Endothelial cell of umbilical vein (primary cell): Measurements from ENCODE around the gene PTPRD. TPM values are rescaled to one million over a fixed set of nuclear protein-coding genes. Genes with fewer than 3 reads are reported as not detected.

Experiments
- BruUV-seq: library from RNA; stranded (reverse); fragments of 400-500 nt; replicated peaks from 2 replicates; lab custom pipeline; 2021; lab: Mats Ljungman, UMichigan
- CTCF ChIA-PET: fragments of 300-600, 350-600 bp; sonication (Branson Sonifier 250); formaldehyde crosslinking; loops from one replicate; lab custom pipeline; 2021; ENCODE audit warnings: antibody characterized with exemption, inconsistent platforms; lab: Charles Lee
- POLR2A ChIA-PET: fragments of 300-600, 350-600 bp; sonication (Branson Sonifier 250); formaldehyde crosslinking; loops from one replicate; lab custom pipeline; 2021; ENCODE audit warnings: antibody characterized with exemption, inconsistent platforms; lab: Charles Lee
- DNase-seq: peaks from one replicate; pipeline ENCODE4 v3.0.0-alpha.2; 2011; ENCODE audit warnings: low read depth, low spot score
- FAIRE-seq: peaks from 2 replicates; lab custom pipeline; 2011; peaks lifted over from hg19 to GRCh38; lab: Jason Lieb, UNC
- H2AFZ ChIP-seq: 2 replicates; pipeline ENCODE4 v1.6.0; 2012; ENCODE audit warnings: low read depth, low read length, control low read depth, inconsistent platforms
- H3K27ac ChIP-seq: 2 replicates; pipeline ENCODE4 v1.5.1; 2011; ENCODE audit warnings: low read depth, mild to moderate bottlenecking, control low read depth, low read length, moderate library complexity; ENCODE audit not compliant: insufficient read depth
- H3K27me3 ChIP-seq, 2 experiments: 2 replicates each; pipeline versions ENCODE4 v1.6.0 to v1.6.1; 2011; ENCODE audit warnings: low read length in 2 of 2, mixed read lengths in 1 of 2; ENCODE audit not compliant: control insufficient read depth in 2 of 2, insufficient read depth in 2 of 2
- H3K36me3 ChIP-seq, 2 experiments: 2 replicates in 1 of 2; 3 replicates in 1 of 2; pipeline ENCODE4 v1.5.1; 2011; ENCODE audit warnings: low read length in 2 of 2, mild to moderate bottlenecking in 1 of 2, moderate library complexity in 1 of 2; ENCODE audit not compliant: control insufficient read depth in 2 of 2, insufficient read depth in 2 of 2; ENCODE audit errors: extremely low read depth in 1 of 2
- H3K4me1 ChIP-seq: 3 replicates; pipeline ENCODE4 v1.5.1; 2011; ENCODE audit warnings: mild to moderate bottlenecking, low read length; ENCODE audit not compliant: control insufficient read depth, insufficient read depth; ENCODE audit errors: extremely low read depth
- H3K4me2 ChIP-seq: 2 replicates; pipeline ENCODE4 v1.6.1; 2011; ENCODE audit warnings: low read length, control low read depth, mixed read lengths; ENCODE audit not compliant: insufficient read depth
- H3K4me3 ChIP-seq, 3 experiments: fragments of 200-600 bp in 1 of 3; sonication (generic), shearing (Covaris generic) in 1 of 3; replicated peaks in 1 of 3; 2 replicates each; pipeline ENCODE4 v1.5.1; 2011 to 2016; ENCODE audit warnings: control low read depth in 3 of 3, low read length in 3 of 3, mild to moderate bottlenecking in 2 of 3, inconsistent platforms in 1 of 3, low read depth in 1 of 3, moderate library complexity in 1 of 3; ENCODE audit not compliant: insufficient read depth in 1 of 3
- H3K79me2 ChIP-seq: 2 replicates; pipeline ENCODE4 v1.6.0; 2012; ENCODE audit warnings: low read length, inconsistent platforms; ENCODE audit not compliant: control insufficient read depth, insufficient read depth
- H3K9ac ChIP-seq: replicated peaks from 2 replicates; pipeline ENCODE3; 2011; ENCODE audit warnings: low read length, control low read depth; ENCODE audit not compliant: insufficient read depth; ENCODE audit errors: extremely low read depth
- H3K9me1 ChIP-seq: replicated peaks from 3 replicates; pipeline ENCODE4 v1.6.0; 2011; ENCODE audit warnings: mild to moderate bottlenecking, low read length; ENCODE audit not compliant: control insufficient read depth, insufficient read depth; ENCODE audit errors: extremely low read depth
- H3K9me3 ChIP-seq: replicated peaks from 2 replicates; pipeline ENCODE4 v1.5.1; 2012; ENCODE audit warnings: low read length, inconsistent platforms; ENCODE audit not compliant: control insufficient read depth, insufficient read depth
- H4K20me1 ChIP-seq: replicated peaks from 2 replicates; pipeline ENCODE3; 2011; ENCODE audit warnings: mild to moderate bottlenecking, low read length; ENCODE audit not compliant: control insufficient read depth, insufficient read depth; ENCODE audit errors: extremely low read depth
- EZH2 ChIP-seq: IDR thresholded peaks from 2 replicates; pipeline ENCODE4 v1.6.1; 2012; ENCODE audit warnings: borderline replicate concordance, low read depth, mild to moderate bottlenecking, moderate library complexity, low read length, inconsistent platforms; ENCODE audit not compliant: severe bottlenecking
- FOS ChIP-seq: IDR thresholded peaks from 2 replicates; pipeline ENCODE4 v1.6.1; 2011; ENCODE audit warnings: mild to moderate bottlenecking, low read length, moderate library complexity, borderline replicate concordance; ENCODE audit not compliant: insufficient read depth
- GATA2 ChIP-seq: IDR thresholded peaks from 2 replicates; pipeline ENCODE4 v1.7.0; 2011; ENCODE audit warnings: low read depth, mild to moderate bottlenecking, moderate library complexity, mixed read lengths, low read length; ENCODE audit not compliant: insufficient read length, insufficient read depth
- JUN ChIP-seq: IDR thresholded peaks from 2 replicates; pipeline ENCODE4 v1.6.1; 2011; ENCODE audit warnings: borderline replicate concordance, low read depth; ENCODE audit not compliant: insufficient read length, insufficient read depth
- MYC ChIP-seq: IDR thresholded peaks from one replicate; pipeline ENCODE4 v1.6.1; 2011; ENCODE audit warnings: mild to moderate bottlenecking, low read depth, low read length
- POLR2A ChIP-seq: IDR thresholded peaks from 2 replicates; pipeline ENCODE4 v1.6.1; 2012; ENCODE audit warnings: low read depth, mild to moderate bottlenecking, control low read depth, low read length
- POLR2AphosphoS5 ChIP-seq: IDR thresholded peaks from 2 replicates; pipeline ENCODE4 v1.6.1; 2012; ENCODE audit warnings: low read depth, mild to moderate bottlenecking, control low read depth, low read length, moderate library complexity; ENCODE audit not compliant: insufficient read depth
- dilution Hi-C: fragments of 300-500 bp; cut with MboI; formaldehyde crosslinking; loops from one replicate; pipeline ENCODE4 v1.15.0; 2019; ENCODE audit warnings: low sequenced_read_pairs; ENCODE audit not compliant: extremely low pct_ligation_motif_present
- intact Hi-C: fragments of 100-400 bp; cut with micrococcal nuclease; formaldehyde crosslinking; loops from one replicate; pipeline ENCODE4 v1.10.0; 2022
- polyA plus RNA-seq, 4 experiments: library from polyadenylated mRNA; depleted of rRNA in 3 of 4; stranded (reverse) in 3 of 4; unstranded in 1 of 4; fragments of >200 nt; gene quantifications; 2 replicates each; pipeline versions ENCODE4 v1.2.1 to v1.2.3, GENCODE V29; 2011 to 2012; ENCODE audit warnings: missing spikeins in 1 of 4
- total RNA-seq: library from RNA; stranded (reverse); gene quantifications from 2 replicates; pipeline ENCODE4 v1.2.3, GENCODE V29; 2021
- TF ChIP-seq, protein P1 (sequence below), 2 donors: IDR thresholded peaks; 1 replicate in 1 of 2; 2 replicates in 1 of 2; pipeline ENCODE4 v1.5.1; 2011; ENCODE audit warnings: low read length in 2 of 2, mild to moderate bottlenecking in 2 of 2, moderate library complexity in 2 of 2, control low read depth in 1 of 2, inconsistent platforms in 1 of 2, low read depth in 1 of 2; ENCODE audit not compliant: insufficient read depth in 1 of 2; ENCODE audit errors: extremely low read depth in 1 of 2
- TF ChIP-seq, protein P2 (sequence below): IDR thresholded peaks from 2 replicates; pipeline ENCODE4 v1.6.1; 2011; ENCODE audit not compliant: insufficient read depth, insufficient read length

Gene PTPRD
- total and polyA plus RNA-seq, 2 donors (not counting 3 experiments of a cell fraction or from before 2014, with no cell fraction given), result 5.5 to 5.7 TPM

GRCh38 chr9:8800196-8800595, 1812.6 kb downstream of the PTPRD start:
- no peaks in the 10 kb centered on the region for H4K20me1 ChIP-seq
- H3K79me2 ChIP-seq, result no peaks in the 10 kb centered on the region
- no TSS peak for BruUV-seq
- no peaks in the 10 kb centered on the region for H3K27me3 ChIP-seq
- intact Hi-C loops, result no loop called here
- H3K4me1 ChIP-seq, result no peaks in the 10 kb centered on the region
- no peak for TF ChIP-seq POLR2A
- TF ChIP-seq FOS, result no peak
- no peak for TF ChIP-seq JUN
- TF ChIP-seq, protein P1, sequence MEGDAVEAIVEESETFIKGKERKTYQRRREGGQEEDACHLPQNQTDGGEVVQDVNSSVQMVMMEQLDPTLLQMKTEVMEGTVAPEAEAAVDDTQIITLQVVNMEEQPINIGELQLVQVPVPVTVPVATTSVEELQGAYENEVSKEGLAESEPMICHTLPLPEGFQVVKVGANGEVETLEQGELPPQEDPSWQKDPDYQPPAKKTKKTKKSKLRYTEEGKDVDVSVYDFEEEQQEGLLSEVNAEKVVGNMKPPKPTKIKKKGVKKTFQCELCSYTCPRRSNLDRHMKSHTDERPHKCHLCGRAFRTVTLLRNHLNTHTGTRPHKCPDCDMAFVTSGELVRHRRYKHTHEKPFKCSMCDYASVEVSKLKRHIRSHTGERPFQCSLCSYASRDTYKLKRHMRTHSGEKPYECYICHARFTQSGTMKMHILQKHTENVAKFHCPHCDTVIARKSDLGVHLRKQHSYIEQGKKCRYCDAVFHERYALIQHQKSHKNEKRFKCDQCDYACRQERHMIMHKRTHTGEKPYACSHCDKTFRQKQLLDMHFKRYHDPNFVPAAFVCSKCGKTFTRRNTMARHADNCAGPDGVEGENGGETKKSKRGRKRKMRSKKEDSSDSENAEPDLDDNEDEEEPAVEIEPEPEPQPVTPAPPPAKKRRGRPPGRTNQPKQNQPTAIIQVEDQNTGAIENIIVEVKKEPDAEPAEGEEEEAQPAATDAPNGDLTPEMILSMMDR (IDR thresholded peaks at IDR 0.05; ENCODE audit: extremely low read depth in 1 of 2, insufficient read depth in 1 of 2, low read depth in 1 of 2, low read length in 2 of 2), result no peak
- TF ChIP-seq MYC, result no peak
- TF ChIP-seq EZH2, result no peak
- TF ChIP-seq GATA2, result no peak
- TF ChIP-seq, protein P2, sequence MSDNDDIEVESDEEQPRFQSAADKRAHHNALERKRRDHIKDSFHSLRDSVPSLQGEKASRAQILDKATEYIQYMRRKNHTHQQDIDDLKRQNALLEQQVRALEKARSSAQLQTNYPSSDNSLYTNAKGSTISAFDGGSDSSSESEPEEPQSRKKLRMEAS, result no peak
- no peak for TF ChIP-seq POLR2AphosphoS5
- no peak overlapping the region for H2AFZ ChIP-seq
- H3K36me3 ChIP-seq, result no peaks in the 10 kb centered on the region
- POLR2A ChIA-PET, result no interaction called here
- no peak overlapping the region for H3K4me2 ChIP-seq
- H3K27ac ChIP-seq, result no peak overlapping the region
- no peak overlapping the region for H3K9ac ChIP-seq
- H3K9me1 ChIP-seq, result no peaks in the 10 kb centered on the region
- no peaks in the 10 kb centered on the region for H3K9me3 ChIP-seq
- CTCF ChIA-PET, result no interaction called here
- FAIRE-seq (no peak), DNase-seq (no peak)
- dilution Hi-C loops, result no loop called here
- no peak overlapping the region for H3K4me3 ChIP-seq
